HG03039 (cell line): ENCODE results near the gene HIVEP3.

ENCODE experiments used
- ATAC-seq: cut with Tn5 transposase; IDR thresholded peaks from one replicate; pipeline ENCODE4 v1.9.1; 2021; ENCODE audit warnings: mild to moderate bottlenecking, moderate library complexity; ENCODE audit not compliant: unreplicated experiment

The HIVEP3 gene

GRCh38 chr1:41659903-41660302 is 258.8 kb downstream of the HIVEP3 start:
- no peak for ATAC-seq

GRCh38 chr1:41659159-41659495 is 259.6 kb downstream of the HIVEP3 start:
- ATAC-seq, result no peak

DNA sequence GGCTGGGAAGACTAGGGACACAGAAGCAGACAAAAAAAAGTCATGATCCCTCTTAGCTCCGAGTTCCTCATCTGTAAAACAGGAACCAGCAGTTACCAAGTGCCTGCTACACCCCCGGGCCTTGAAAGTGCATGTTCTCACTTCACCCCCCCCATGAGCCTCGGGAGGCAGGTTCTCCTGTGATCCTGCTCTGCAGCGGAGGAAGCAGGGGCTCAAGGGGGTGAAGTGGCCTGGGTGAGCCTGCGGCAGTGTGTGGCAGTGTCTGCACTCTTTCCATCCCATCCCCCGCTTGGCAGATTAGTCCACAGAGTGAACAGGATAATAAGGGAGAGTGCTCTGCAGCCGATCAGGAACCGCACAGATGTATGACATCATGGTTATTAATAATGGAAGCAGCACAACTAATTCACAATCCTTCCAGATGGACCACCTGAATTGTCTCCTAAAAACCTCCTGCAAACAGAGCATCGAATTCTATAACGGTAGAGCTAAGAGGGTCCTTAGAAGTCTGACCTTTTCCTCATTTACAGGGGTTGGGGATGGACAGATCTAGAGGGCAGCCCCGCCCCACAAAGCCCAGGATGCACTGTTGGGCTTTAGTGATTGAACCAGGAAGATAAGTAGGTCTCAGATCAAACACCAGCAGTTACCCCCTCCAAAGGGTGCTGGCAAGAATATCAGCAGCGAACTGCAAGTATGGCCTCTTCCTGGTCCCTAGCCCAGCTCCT is 260.1 kb downstream of the HIVEP3 start:
- no peak for ATAC-seq

GRCh38 chr1:41657679-41658295 is 260.9 kb downstream of the HIVEP3 start:
- no peak for ATAC-seq

DNA sequence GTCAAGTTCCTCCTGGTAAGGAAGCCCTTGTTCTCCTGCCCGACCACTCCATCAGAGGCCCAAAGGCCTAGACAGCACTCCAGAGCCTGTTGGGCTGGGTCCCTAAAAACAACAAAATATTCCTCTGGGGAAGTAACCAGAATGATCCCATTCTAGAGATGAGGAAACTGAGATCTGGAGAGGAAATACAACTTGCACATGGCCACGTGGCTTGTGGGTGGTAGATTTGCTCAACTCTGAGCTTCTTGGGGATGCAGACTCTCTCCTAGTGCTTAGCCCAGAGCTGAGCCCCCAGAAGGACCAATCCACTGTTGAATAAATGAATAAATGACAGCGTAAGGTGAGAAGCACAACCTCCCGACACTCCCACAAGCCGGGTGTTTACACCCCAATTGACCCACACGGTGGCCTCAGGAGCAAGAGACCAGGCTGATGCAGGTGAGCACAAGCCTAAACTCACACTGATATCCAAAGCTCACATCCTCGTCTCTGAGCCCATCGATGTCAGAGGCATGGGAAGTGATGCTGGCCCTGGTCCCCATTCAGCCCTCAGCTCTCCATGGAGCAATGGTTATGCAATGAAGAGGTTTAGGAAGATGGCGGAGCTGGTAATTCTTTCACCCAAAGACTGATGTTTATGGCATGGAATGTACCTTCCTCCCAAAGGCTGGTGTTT is 261.8 kb downstream of the HIVEP3 start:
- ATAC-seq, result no peak

- no peak for ATAC-seq
Observed at GRCh38 chr1:41656068-41656467, 262.7 kb downstream of the HIVEP3 start.

DNA sequence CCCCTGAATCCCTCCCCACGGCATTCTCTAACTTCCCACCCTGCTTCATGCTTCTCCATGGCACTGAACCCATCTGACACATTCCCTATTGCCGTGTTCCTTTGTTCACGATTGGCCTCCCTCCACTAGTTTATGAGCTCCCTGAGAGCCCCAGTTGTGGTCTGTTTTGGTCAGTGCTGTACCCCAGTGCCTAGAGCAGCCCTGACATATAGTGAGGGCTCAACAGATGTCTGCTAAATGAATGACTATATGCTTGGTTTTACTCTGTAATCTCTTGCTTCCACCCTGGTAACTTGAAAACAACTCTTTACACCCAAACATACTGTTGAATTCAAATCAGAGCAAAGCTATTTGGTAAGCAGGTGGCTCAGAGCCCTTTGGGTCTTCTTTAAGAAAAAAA is 263.1 kb downstream of the HIVEP3 start:
- no peak for ATAC-seq

- ATAC-seq, result no peak
Observed at GRCh38 chr1:41653574-41653973, 265.1 kb downstream of the HIVEP3 start.

DNA sequence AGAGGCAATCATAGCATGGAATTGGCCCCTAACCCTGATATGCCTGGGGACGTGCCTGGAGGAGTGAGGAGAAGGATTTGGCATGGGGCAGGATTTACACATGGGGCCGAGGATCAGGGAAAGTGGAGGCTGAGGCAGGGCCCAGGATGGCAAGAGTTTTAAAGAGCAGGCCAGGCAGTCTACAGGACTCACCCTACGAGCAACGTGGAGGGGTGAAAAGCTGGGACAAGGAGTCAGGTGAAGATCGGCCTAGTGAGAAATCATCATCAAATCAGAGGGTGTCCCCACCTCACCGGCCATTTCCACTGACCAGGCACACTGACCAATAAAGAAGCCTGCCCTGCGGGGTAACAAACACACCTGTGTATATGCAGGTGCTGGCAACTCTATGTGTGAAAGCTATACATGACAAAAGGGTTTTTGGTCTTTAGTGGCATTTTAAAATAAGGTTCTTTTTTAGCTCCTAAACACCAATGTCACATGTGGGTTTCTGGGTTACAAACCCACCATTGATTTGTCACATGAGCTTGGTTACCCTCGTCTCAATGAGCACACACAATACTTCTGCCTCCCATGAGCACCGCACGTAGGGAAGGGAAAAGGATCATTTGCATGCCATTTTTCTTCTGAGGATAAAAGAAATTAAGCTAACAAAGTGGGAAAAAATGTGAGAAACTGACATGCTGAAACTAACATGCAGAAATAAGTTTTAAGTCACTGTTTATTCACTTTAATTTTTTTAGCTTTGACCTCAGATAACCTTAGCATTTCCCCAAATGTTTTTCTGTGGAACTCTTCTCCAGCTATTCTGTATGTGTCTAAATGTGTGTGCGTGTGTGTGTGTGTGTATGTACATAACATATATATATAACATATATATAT is 266.1 kb downstream of the HIVEP3 start:
- no peak for ATAC-seq

- no peak for ATAC-seq
Observed at GRCh38 chr1:41650028-41650880, 268.5 kb downstream of the HIVEP3 start.

DNA sequence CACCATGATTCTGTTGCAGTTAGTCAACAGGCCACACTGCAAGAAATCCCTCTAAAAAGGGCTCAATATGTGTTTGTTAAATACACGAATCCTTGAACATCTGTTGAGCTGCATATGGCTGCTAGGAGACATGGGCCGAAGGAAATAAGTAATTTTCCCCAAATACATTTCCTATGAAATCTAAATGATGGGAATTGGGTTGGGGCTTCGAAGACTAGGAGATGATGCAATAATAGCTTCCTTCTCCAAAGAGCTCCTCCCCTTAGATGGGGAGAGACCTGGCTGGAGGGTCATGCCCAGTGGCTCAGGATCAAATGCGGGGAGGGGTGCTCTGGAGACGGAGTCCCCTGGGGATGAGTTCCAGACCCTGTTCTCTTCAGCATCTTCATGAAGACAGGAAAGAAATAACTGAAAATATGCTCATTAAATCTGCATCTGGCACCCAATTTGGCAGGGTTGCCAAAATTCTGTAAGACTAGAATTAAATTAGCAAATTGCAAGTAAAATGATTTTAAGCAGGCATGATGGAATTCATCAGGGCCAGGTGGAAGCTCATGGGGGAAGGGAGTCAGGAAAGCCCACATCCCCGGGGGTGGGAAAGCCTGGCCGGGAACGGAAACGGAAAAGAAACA is 269.2 kb downstream of the HIVEP3 start:
- ATAC-seq, result no peak

DNA sequence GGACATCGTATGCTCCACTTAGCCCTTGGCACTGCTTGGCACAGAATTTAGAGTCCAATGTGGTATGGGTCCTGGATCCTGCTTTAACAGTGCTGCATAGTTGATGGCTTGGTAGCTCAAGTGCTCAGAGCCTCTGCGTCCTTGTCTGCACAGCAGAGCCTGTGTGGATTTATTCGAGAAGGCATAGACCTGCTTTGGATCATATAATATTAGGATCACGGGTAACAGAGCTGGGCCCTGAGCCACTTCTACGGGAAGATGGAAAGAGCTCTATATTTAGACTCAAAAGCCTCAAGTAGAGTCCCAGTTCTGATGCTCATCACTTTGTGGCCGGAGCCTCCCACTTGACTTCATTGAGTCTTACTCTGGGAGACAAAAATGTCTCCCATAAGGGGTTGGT is 269.9 kb downstream of the HIVEP3 start:
- no peak for ATAC-seq

GRCh38 chr1:41648230-41648629 is 270.5 kb downstream of the HIVEP3 start:
- no peak for ATAC-seq

DNA sequence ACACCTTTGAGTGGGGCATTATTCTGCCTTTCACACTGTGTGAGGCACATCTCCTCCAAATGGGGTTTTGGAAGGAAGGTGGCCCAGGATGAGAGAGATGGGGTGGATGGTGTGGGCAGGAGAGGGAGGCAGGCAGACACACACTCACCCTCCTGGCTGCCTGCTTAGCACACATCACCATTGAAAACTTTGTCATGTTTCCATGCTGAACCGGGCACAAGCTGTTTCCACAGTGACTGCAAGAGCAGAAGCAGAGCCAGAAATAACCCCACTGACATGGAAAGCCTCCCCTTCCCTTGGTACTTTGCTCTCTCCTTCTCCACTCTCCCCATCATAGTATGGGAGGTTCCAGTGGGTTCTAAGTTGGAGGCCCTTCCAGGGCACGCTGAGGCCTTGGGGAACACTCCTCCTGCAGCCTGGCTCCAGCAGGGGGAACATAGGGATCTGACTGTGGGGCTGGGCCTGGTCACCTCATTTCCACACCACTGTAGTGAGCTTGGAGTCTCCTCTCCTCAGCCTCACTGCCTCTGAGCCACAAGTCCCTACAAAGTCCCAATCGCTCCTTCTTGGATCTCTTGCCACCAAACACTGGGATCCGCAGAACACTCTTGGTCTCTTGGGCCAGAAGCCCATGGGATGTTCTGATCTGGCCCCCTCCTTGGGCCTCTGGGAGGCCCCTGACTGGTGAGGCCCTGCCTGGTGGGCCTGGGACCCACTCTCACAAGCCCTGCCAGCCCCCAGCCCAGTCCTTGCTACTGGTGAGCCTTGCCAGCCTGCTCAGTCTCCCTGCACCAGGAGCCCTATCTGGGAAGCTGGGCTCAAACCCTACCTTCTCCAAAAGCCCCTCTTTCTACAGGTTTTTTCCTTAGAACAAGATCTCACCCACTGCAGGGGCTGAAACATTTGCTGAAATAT is 271.2 kb downstream of the HIVEP3 start:
- no peak for ATAC-seq

GRCh38 chr1:41646186-41646585 is 272.5 kb downstream of the HIVEP3 start:
- no peak for ATAC-seq

DNA sequence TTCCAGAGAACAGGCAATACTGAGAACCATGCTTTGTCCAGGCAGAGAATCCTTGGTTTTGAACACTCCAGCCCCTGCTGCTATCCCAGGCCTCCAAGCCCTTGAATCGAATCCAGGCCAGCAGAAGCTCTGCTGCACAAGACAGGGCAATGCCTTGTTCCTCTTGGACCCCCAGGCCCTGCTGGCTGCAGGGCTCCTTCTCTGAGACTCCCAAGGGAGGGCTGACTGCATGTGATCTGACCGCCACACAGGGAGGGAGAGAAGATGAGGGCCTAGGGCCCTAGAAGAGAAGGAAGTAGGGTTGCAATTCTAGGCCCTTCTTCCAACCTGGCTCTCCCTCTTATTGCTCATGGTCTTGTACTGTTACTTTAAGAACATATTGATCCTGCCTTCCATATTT is 273.7 kb downstream of the HIVEP3 start:
- ATAC-seq, result no peak

DNA sequence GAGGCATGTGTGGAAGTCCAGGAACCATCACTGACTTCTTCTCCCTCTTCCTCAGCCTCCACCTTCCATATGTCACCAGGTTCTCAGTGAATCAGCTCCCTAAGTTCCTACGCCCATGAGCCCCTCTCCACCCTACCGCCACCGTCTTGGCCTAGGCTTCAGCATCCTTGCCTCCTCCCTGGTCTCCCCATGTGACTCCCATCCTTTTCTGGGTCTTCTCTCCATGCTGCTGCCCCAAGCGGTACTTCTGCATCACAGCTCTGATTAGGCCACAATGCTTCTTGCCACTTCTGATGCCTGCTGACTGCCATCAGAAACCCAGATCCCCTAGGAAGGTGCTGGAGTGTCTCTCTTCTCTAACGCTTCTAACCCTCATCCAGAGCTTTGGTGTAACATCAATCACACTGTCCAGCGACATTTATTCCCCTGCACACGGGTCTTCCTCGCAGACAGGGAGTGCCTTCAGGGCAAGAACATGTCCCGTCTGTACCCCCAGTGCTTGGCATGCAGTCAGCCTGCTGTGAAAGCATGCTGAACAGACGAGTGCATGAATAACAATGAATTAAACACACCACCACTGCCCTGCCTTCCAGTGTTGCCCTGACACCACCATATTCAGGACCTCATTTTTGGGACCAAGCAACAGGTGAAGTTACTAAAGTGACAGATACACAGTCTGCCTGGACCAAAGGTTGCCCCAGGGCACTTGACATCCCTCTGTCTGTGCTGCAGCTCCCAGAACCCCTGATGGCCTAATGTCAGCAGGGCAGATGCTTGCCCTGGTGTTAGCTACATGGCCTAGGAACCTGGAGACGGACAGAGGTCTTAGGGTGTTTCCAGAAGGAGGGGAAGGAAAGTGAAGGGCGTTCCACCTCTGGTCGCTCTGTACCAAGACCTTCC is 275.6 kb downstream of the HIVEP3 start:
- ATAC-seq, result no peak

- ATAC-seq, result no peak
Observed at GRCh38 chr1:41641941-41642527, 276.7 kb downstream of the HIVEP3 start.
